ENCODE measurements around the gene PPP1CB. TPM values are rescaled to one million over a fixed set of nuclear protein-coding genes. Genes with fewer than 3 reads are reported as not detected.
"Not testable (repeated sequence)": the region's sequence is repeated elsewhere in the genome, so short reads cannot be mapped to it uniquely, and the experiment has no call there.

Gene PPP1CB
- polyA plus RNA-seq, 4 donors = 161 to 225 (median 191) TPM

- DNase-seq (ENCODE audit: low read depth in 4 of 4, low spot score in 3 of 4) = no peak
Observed at GRCh38 chr2:28772351-28772750, 20.7 kb downstream of the PPP1CB start.

DNA sequence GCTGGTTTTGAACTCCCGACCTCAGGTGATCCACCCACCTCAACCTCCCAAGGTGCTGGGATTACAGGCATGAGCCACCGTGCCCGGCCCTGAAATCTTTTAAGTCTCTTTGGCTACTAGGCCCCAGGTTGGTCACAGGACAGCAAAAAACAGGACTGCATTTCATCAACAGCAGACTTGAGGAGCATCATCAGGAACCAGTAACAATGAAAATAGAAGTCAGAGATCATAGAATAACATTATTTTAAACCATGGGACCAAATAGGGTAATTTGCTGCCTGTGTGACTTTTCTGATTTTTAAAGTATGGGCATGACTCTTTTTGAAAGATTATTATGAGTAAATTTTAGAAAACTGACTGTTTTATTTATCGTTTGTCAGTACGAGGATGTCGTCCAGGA is 24.8 kb downstream of the PPP1CB start:
- DNase-seq (ENCODE audit: low read depth in 4 of 4, low spot score in 3 of 4) = no peak

DNA sequence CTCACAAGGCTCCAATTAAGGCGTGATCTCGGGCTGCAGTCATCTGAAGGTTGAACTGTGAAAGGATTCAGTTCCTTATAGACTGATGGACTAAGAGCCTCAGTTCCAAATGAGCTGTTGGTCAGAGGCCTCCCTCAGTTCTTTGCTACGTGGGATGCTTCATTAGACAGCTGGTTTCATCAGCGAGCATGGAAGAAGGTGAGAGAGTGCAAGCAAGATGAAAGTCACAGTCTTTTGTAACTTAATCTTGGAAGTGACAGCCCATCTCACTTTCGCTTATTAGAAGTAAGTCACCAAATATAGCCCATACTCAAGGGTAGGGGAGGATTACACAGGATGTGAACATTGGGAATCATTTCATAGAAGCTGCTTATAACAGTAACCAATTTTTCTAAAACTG is 26.8 kb downstream of the PPP1CB start:
- DNase-seq (ENCODE audit: low read depth in 4 of 4, low spot score in 3 of 4) = no peak

GRCh38 chr2:28779001-28779400 is 27.4 kb downstream of the PPP1CB start:
- no peak for DNase-seq (ENCODE audit: low read depth in 4 of 4, low spot score in 3 of 4)

GRCh38 chr2:28780496-28780895 is 28.9 kb downstream of the PPP1CB start:
- no peak for DNase-seq (ENCODE audit: low read depth in 4 of 4, low spot score in 3 of 4)

- no peak for DNase-seq (ENCODE audit: low read depth in 4 of 4, low spot score in 3 of 4)
Observed at GRCh38 chr2:28782423-28782822, 30.8 kb downstream of the PPP1CB start.

- DNase-seq (ENCODE audit: low read depth in 4 of 4, low spot score in 3 of 4) = not testable (repeated sequence)
Observed at GRCh38 chr2:28784570-28784969, 32.9 kb downstream of the PPP1CB start.

DNA sequence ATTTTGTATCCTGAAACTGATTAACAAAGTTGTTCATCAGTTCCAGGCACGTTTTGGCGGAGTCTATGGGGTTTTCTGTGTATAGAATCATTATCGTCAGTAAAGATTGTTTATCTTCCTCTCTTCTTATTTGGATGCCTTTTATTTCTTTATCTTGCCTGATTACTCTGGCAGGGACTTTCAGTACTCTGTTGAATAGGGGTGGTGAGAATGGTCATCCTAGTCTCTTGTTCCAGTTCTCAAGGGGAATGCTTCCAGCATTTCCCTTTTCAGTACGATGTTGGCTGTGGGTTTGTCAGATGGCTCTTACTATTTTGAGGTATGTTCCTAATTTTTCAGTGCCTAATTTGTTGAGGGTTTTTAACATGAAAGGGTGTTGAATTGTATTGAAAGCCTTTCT is 45.0 kb downstream of the PPP1CB start:
- no peak for DNase-seq (ENCODE audit: low read depth in 4 of 4, low spot score in 3 of 4)

GRCh38 chr2:28801726-28802125 is 50.1 kb downstream of the PPP1CB start:
- DNase-seq (ENCODE audit: low read depth in 4 of 4, low spot score in 3 of 4) = no peak

- DNase-seq (ENCODE audit: low read depth in 4 of 4, low spot score in 3 of 4) = no peak
Observed at GRCh38 chr2:28802975-28803429, 51.4 kb downstream of the PPP1CB start.

- no peak for DNase-seq (ENCODE audit: low read depth in 4 of 4, low spot score in 3 of 4)
Observed at GRCh38 chr2:28809927-28810326, 58.3 kb downstream of the PPP1CB start.

- peak; percentile 21 to 32 (median 28) for DNase-seq (ENCODE audit: low read depth in 4 of 4, low spot score in 3 of 4)
Observed at GRCh38 chr2:28810384-28811285, 59.0 kb downstream of the PPP1CB start, which contains the start of gene SPDYA. Gene SPDYA, plus strand, starts transcription at chr2:28810834. Its CDS starts 5,181 bp downstream, at chr2:28816015.

- no peak for DNase-seq (ENCODE audit: low read depth in 4 of 4, low spot score in 3 of 4)
Observed at GRCh38 chr2:28818053-28818452, 66.4 kb downstream of the PPP1CB start.

DNA sequence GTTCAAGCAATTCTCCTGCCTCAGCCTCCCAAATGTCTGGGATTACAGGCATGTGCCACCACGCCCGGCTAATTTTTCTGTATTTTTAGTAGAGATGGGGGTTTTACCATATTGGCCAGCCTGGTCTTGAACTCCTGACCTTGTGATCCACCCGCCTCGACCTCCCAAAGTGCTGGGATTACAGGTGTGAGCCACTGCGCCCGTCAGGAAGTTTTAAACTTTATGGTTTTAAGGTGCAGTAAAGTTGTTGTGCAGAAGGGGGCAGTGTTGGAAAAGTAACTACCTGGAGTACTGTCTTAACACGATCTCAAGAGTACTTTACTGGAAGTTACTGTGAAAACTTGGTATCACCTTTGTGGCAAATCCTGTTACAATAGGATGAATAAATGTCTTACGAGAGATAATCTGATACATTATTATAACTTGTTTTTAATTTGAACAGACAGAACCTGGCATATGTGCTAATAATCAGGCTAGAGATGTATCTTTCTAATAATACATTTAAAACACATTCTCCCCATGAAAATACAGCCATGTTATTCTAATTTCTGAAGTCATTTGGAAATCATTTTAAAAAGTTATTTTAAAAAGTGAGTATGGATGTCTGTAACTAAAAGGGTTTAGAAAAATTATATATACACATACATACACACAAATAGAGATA is 69.8 kb downstream of the PPP1CB start:
- peak in 2 of 4 donors; percentile 23 to 26 for DNase-seq (ENCODE audit: low read depth in 4 of 4, low spot score in 3 of 4)

DNA sequence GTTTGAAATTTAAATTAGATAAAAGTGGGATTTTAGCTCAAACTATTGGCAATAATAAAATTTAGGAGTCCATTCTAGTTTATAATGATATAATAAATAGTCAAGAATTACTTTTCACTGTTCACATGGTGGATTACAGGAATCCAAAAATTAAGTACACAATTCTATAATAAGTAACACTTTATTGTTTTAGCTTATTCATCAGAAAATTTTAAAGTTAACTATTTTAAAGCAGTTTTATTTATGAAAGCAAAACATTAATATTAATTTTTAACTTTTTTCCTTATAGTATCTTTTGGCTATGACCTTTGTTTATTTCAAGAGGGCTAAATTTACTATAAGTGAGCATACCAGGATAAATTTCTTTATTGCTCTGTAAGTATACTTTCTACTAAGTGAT is 70.4 kb downstream of the PPP1CB start:
- DNase-seq (ENCODE audit: low read depth in 4 of 4, low spot score in 3 of 4) = no peak

DNA sequence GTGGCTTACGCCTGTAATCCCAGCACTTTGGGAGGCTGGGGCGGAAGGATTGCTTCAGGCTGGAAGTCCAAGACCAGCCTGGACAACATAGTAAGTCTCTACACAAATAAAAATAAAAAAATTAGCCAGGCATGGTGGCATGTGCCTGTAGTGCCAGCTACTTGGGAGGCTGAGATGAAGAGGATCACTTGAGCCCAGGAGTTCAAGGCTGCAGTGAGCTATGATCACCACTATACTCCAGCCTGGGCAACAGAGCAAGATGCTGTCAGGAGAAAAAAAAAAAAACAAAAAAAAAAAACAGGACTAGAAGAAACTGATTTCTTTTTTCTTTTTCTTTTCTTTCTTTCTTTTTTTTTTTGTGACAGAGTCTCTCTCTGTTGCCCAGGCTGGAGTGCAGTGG is 72.6 kb downstream of the PPP1CB start:
- DNase-seq (ENCODE audit: low read depth in 4 of 4, low spot score in 3 of 4) = no peak

DNA sequence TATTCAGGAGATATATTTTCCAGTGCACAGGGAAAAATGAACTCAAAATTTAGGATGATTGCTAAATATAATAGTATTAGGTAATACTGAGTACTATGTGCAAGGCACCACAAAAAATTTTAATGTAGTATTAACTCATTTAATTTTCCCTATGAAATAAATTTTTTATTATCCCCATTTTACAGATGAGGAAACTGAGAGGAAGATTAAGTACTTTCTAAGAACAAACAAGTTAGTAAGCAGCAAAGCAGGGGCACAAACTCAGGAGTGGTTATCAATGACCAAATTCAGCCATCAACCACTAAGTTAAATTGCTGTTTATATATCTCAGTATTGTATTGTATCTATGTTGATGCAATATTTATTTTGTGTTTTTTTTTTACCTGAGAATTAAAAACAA is 73.2 kb downstream of the PPP1CB start:
- no peak for DNase-seq (ENCODE audit: low read depth in 4 of 4, low spot score in 3 of 4)

DNA sequence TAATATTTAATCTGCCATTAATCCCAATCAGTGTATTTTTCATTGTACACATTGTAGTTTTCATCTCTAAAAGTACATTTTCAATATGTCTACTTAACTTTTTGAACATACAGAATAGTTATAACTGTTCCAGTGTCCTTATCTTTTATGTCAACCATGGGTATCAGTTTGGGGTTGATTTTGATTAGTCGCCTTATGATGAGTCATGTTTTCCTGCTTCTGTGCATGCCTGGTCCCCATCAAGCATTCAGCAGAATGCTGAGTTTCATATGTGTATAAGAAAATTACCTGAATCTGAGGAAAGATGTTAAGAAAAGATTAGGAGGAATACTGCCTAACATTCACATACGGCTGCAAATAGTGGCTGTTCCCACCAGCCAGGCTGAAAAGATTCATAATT is 76.8 kb downstream of the PPP1CB start:
- no peak for DNase-seq (ENCODE audit: low read depth in 4 of 4, low spot score in 3 of 4)

GRCh38 chr2:28833740-28834470 is 82.3 kb downstream of the PPP1CB start:
- DNase-seq (ENCODE audit: low read depth in 4 of 4, low spot score in 3 of 4) = no peak

DNA sequence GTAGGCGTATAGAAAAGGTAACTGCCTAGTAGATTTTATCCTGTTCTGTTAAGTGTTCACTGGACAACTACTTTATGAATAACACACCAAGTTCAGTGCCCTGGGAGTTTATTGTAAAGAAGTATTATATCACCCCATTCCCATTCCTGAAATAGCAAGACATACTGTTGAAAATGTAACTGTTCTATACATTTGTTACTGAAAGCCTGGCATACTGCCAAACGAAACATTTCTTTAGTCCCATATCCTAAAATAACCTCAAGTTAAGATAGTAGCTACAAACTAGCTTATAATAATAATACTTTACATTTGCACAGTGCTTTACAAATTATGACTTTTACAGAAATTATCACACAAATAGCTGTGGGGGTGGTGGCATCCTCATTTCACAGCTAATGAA is 84.2 kb downstream of the PPP1CB start:
- DNase-seq (ENCODE audit: low read depth in 4 of 4, low spot score in 3 of 4) = no peak

- no peak for DNase-seq (ENCODE audit: low read depth in 4 of 4, low spot score in 3 of 4)
Observed at GRCh38 chr2:28838971-28839370, 87.3 kb downstream of the PPP1CB start.
